OCI-LY1 (cell line): Measurements from ENCODE around the gene SULT1E1.

ENCODE experiments used
- CTCF ChIP-seq: fragments of 200-600 bp; sonication (generic), shearing (Covaris generic); IDR thresholded peaks from 2 replicates; pipeline ENCODE4 v1.5.1; 2017; ENCODE audit warnings: mild to moderate bottlenecking, antibody characterized with exemption, low read length, moderate library complexity, mixed read lengths
- EZH2 ChIP-seq: fragments of 200-600 bp; sonication (generic), shearing (Covaris generic); IDR thresholded peaks from 2 replicates; pipeline ENCODE4 v1.8.0; 2017; ENCODE audit warnings: borderline replicate concordance, mixed run types, mild to moderate bottlenecking, antibody characterized with exemption, low read length, moderate library complexity, mixed read lengths

GRCh38 chr4:69894721-69895120 lies 34.8 kb upstream of the SULT1E1 start:
- no peak for TF ChIP-seq CTCF
- no peak for TF ChIP-seq EZH2
